A673 (cell line): ENCODE results near the gene TPX2. TPM values are rescaled to one million over a fixed set of nuclear protein-coding genes. Genes with fewer than 3 reads are reported as not detected.

ENCODE experiments used
- BruUV-seq: library from RNA; stranded (reverse); fragments of 400-500 nt; replicated peaks from 2 replicates; lab custom pipeline; 2021; lab: Mats Ljungman, UMichigan
- CTCF ChIA-PET: fragments of 300-600 bp; sonication (Branson Sonifier 250); formaldehyde crosslinking; loops from one replicate; lab custom pipeline; 2022; ENCODE audit warnings: antibody characterized with exemption; lab: Charles Lee
- POLR2A ChIA-PET: fragments of 300-600 bp; sonication (Branson Sonifier 250); formaldehyde crosslinking; loops from one replicate; lab custom pipeline; 2022; ENCODE audit warnings: antibody characterized with exemption; ENCODE audit not compliant: low non-redundant PET; lab: Charles Lee
- DNase-seq: peaks from one replicate; pipeline ENCODE4 v3.0.0-alpha.2; 2015; ENCODE audit warnings: low spot score
- H3K27ac ChIP-seq: fragments of 200-600 bp; sonication (generic); 2 replicates; pipeline ENCODE4 v1.5.1; 2016; ENCODE audit warnings: mixed run types, low read depth, mild to moderate bottlenecking, mixed read lengths, antibody characterized with exemption, low read length; ENCODE audit not compliant: poor library complexity, severe bottlenecking
- H3K27me3 ChIP-seq: fragments of 200-600 bp; sonication (generic); replicated peaks from 2 replicates; pipeline ENCODE4 v1.6.1; 2017; ENCODE audit warnings: mixed run types, low read depth, mild to moderate bottlenecking, mixed read lengths, antibody characterized with exemption, low read length; ENCODE audit not compliant: insufficient read depth, poor library complexity
- H3K36me3 ChIP-seq: fragments of 200-600 bp; sonication (generic); 2 replicates; pipeline ENCODE4 v1.6.1; 2016; ENCODE audit warnings: mixed run types, mild to moderate bottlenecking, mixed read lengths, antibody characterized with exemption, low read length; ENCODE audit not compliant: insufficient read depth, poor library complexity, severe bottlenecking
- H3K4me1 ChIP-seq: fragments of 200-600 bp; sonication (generic); 2 replicates; pipeline ENCODE4 v1.6.1; 2017; ENCODE audit warnings: mixed run types, mild to moderate bottlenecking, mixed read lengths, antibody characterized with exemption, low read length; ENCODE audit not compliant: insufficient read depth, poor library complexity, severe bottlenecking
- H3K4me3 ChIP-seq: fragments of 200-600 bp; sonication (generic); 2 replicates; pipeline ENCODE4 v1.5.1; 2016; ENCODE audit warnings: low read depth, mixed run types, mild to moderate bottlenecking, mixed read lengths, low read length; ENCODE audit not compliant: poor library complexity, severe bottlenecking
- H3K9me3 ChIP-seq: fragments of 200-600 bp; sonication (generic); 2 replicates; pipeline ENCODE4 v1.6.1; 2016; ENCODE audit warnings: mixed run types, low read depth, mild to moderate bottlenecking, mixed read lengths, antibody characterized with exemption, low read length; ENCODE audit not compliant: poor library complexity, severe bottlenecking
- EZH2 ChIP-seq: fragments of 200-600 bp; sonication (generic); IDR thresholded peaks from 2 replicates; pipeline ENCODE4 v1.6.1; 2017; ENCODE audit warnings: borderline replicate concordance, low read depth, mild to moderate bottlenecking, mixed read lengths, antibody characterized with exemption, low read length; ENCODE audit not compliant: poor library complexity, severe bottlenecking
- intact Hi-C: fragments of 100-400 bp; cut with micrococcal nuclease; formaldehyde crosslinking; loops from one replicate; pipeline ENCODE4 v1.10.0; 2022; ENCODE audit not compliant: unreplicated experiment
- total RNA-seq: library from RNA; stranded (reverse); gene quantifications from 2 replicates; pipeline ENCODE4 v1.2.3, GENCODE V29; 2021
- TF ChIP-seq, protein P1 (sequence below): fragments of 300-800, 200-600 bp; sonication (generic); conservative IDR thresholded peaks from 2 replicates; pipeline ENCODE4 v1.5.1; 2017; ENCODE audit warnings: low read depth, mild to moderate bottlenecking, antibody characterized with exemption, low read length, moderate library complexity, mixed read lengths

Gene TPX2
- total RNA-seq, 1 experiment from 2014 or later = 187 TPM

DNA sequence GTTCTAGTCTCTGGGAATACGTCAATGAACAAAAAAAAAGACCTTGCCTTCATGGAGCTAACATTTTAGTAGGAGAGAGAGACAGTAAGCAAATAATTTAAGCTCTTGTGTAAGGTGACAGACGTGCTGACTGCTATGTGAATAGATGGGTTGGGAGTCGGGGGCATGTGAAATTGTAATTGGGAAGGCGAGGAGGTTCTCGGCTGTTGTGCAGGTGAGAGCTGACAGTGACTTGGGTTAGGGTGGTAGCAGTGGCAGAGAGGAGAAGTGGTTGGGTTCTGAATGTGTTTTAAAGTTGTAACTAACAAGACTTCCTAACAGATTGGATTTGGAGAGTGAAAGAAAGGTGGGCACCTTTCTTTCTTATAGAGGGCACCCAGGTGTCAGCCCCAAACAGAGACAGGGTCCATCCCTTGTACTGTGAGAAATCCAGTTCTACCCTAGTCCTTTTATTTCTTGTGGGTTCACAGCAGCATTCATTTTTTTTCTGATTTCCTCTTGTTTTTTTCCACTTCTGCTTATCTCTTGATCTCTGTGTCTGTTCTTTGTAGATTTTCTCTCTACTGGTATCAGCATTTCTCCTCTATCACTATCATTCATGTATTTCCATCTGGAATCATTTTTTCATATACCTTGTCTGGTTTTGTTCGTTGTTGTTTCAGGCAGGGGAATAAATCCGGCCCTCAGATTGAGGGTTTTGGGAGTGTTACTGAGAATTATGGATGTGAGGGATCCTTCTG is 64.6 kb downstream of the TPX2 start:
- CTCF ChIA-PET = interaction anchor here (0.6 kb wide), 1 partner anchor 19 kb away, joined by 3 read pairs; no protein-coding TSS in a partner anchor
- BruUV-seq = no TSS peak
- Histone ChIP-seq H3K27ac (no peak overlapping the region), H3K36me3 (peaks cover 67% of the 10 kb centered on the region), H3K4me3 (no peak overlapping the region), H3K27me3 (no peaks in the 10 kb centered on the region), H3K9me3 (no peaks in the 10 kb centered on the region), H3K4me1 (no peaks in the 10 kb centered on the region)
- DNase-seq = no peak
- POLR2A ChIA-PET = no interaction called here
- intact Hi-C loops = no loop called here
- no peak for TF ChIP-seq EZH2

DNA sequence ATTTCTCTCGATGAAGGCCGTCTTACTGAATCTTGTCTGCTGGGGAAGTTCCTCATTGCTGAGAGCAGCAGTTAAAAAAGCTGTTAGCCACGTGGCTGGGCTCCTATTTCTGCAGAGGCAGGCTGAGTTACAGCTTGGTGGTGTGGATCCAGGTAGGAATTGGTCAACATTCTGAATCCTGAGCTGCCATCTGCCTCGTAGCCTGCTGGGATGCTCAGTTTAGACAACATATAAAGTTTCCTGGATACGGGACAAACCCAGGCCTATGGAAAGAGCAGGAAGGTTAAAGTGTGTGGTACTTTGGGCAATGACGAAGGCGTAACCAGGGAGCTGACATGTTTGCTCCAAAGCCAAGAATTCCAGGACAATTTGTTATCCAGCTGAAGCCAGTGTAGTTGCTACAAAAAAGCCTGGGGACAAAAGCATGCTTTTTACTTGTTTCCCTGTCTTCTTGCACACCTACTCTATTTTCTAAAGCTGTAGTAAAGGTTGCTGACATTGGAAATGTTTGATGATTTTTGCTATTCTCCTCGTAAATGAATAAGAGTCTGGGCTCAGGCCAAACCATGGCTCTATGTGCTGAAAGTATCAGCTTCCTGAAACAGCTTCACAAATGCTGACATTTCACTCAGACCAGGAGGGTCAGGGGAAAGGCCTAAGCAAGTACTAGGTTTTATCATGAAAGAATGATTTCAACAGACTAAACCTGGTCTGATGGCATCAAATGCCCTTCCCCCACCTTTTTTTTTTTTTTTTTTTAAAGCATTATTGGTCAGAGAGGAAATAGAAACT is 67.7 kb downstream of the TPX2 start:
- no peak for TF ChIP-seq EZH2
- TF ChIP-seq, protein P1, sequence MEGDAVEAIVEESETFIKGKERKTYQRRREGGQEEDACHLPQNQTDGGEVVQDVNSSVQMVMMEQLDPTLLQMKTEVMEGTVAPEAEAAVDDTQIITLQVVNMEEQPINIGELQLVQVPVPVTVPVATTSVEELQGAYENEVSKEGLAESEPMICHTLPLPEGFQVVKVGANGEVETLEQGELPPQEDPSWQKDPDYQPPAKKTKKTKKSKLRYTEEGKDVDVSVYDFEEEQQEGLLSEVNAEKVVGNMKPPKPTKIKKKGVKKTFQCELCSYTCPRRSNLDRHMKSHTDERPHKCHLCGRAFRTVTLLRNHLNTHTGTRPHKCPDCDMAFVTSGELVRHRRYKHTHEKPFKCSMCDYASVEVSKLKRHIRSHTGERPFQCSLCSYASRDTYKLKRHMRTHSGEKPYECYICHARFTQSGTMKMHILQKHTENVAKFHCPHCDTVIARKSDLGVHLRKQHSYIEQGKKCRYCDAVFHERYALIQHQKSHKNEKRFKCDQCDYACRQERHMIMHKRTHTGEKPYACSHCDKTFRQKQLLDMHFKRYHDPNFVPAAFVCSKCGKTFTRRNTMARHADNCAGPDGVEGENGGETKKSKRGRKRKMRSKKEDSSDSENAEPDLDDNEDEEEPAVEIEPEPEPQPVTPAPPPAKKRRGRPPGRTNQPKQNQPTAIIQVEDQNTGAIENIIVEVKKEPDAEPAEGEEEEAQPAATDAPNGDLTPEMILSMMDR = no peak
- no peak for DNase-seq
- Histone ChIP-seq H3K4me3 (no peak overlapping the region), H3K4me1 (no peaks in the 10 kb centered on the region), H3K36me3 (peaks cover 37% of the 10 kb centered on the region), H3K9me3 (no peaks in the 10 kb centered on the region), H3K27me3 (no peaks in the 10 kb centered on the region), H3K27ac (no peak overlapping the region)
- BruUV-seq = no TSS peak
- CTCF ChIA-PET = interaction anchor here (0.7 kb wide), 1 partner anchor 186 kb away, joined by 5 read pairs; no protein-coding TSS in a partner anchor
- intact Hi-C loops = no loop called here
- POLR2A ChIA-PET = no interaction called here

DNA sequence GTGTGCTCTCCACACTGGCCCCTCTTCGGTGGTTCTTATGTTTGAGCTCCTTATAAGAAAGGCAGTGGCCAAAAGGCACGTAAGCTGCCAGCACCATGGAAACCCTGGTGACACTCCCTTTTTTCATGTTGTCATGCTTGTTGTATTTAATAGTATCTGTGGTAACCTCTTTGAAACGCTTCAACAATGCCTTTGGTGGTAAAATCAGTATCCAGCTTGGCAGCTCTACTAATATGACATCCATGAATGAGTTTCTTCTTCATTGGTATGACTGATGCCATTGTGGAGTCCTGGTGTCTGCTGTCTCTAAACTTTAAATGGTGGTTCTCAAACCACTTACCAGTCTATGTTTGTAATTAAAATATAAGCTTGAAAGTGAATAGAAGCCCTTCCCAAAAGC is 69.4 kb downstream of the TPX2 start:
- Histone ChIP-seq H3K4me1 (no peaks in the 10 kb centered on the region), H3K27ac (no peak overlapping the region), H3K9me3 (no peaks in the 10 kb centered on the region), H3K4me3 (no peak overlapping the region), H3K36me3 (peaks cover 21% of the 10 kb centered on the region), H3K27me3 (no peaks in the 10 kb centered on the region)
- intact Hi-C loops = no loop called here
- ChIA-PET POLR2A (no interaction called here), CTCF (no interaction called here)
- no TSS peak for BruUV-seq
- DNase-seq = no peak
- no peak for TF ChIP-seq EZH2
- TF ChIP-seq, protein P1 = no peak
